ENCODE data around the gene OR9A2. TPM values are rescaled to one million over a fixed set of nuclear protein-coding genes. Genes with fewer than 3 reads are reported as not detected.
A peak's percentile ranks its signal among the peaks of the same experiment; 100 is the strongest.

OR9A2 gene
- total and polyA plus RNA-seq, 4 donors = 0.82 TPM; not detected in 3

DNA sequence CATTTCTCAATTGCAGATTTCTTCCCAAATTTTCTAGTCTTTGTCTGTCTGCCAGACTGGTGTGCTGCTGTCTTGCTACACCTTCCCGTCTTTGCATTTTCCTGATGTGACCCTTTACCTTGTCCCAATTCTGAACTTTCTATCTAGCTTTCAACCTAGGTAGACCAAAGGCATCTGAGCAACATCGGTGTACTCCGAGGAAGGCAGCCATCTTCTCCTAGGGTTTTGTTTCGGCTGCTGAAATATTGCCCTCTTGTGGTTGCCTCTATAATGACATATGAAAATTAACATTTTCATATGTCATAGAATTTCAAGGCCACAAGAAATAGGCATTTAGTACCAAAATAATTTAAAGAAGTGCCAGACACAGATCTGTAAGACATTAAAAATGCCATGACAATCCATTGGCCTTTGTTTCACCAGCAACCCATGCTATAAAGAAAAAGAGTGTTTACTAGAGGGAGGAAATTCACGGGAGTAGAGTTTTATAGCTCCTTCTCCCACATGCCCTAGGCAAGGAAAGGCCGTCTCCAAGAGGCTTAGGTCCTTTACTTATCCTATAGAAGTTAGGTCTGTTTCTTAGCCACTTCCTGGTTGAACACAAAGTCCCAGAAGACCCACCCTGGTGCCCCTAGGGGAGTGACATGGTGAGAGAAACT lies 23.4 kb downstream of the OR9A2 start:
- H3K4me3 ChIP-seq = no peak overlapping the region
- no peaks in the 10 kb centered on the region for H3K9me3 ChIP-seq (ENCODE audit: control insufficient read depth in 4 of 4, insufficient read depth in 3 of 4, low read length in 3 of 4)
- WGBS, 2 donors = 34% methylated on average over 6 of the region's 6 CpGs
- no peak overlapping the region for H3K27ac ChIP-seq (ENCODE audit: low read depth in 1 of 2, low read length in 1 of 2)
- peaks cover 0 to 6% (median 3%) of the 10 kb centered on the region in 3 donors for H3K27me3 ChIP-seq (ENCODE audit: control insufficient read depth in 3 of 3, insufficient read depth in 3 of 3, low read length in 2 of 3)
- DNase-seq = peak in 2 of 3 donors; percentile 60 to 69
- peak; percentile 78 for ATAC-seq (ENCODE audit: insufficient read depth, low FRiP score)
- TF ChIP-seq, protein P1, sequence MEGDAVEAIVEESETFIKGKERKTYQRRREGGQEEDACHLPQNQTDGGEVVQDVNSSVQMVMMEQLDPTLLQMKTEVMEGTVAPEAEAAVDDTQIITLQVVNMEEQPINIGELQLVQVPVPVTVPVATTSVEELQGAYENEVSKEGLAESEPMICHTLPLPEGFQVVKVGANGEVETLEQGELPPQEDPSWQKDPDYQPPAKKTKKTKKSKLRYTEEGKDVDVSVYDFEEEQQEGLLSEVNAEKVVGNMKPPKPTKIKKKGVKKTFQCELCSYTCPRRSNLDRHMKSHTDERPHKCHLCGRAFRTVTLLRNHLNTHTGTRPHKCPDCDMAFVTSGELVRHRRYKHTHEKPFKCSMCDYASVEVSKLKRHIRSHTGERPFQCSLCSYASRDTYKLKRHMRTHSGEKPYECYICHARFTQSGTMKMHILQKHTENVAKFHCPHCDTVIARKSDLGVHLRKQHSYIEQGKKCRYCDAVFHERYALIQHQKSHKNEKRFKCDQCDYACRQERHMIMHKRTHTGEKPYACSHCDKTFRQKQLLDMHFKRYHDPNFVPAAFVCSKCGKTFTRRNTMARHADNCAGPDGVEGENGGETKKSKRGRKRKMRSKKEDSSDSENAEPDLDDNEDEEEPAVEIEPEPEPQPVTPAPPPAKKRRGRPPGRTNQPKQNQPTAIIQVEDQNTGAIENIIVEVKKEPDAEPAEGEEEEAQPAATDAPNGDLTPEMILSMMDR (IDR thresholded peaks at IDR 0.05; ENCODE audit: control extremely low read depth, extremely low read depth) = peak; percentile 52
- H3K36me3 ChIP-seq (ENCODE audit: control insufficient read depth in 4 of 4, insufficient read depth in 4 of 4, low read length in 4 of 4) = no peaks in the 10 kb centered on the region
- H3K4me1 ChIP-seq (ENCODE audit: control insufficient read depth in 5 of 5, insufficient read depth in 5 of 5, low read length in 5 of 5) = peaks cover 0 to 2% (median 0%) of the 10 kb centered on the region in 5 donors
- no peak overlapping the region for H3K9ac ChIP-seq (ENCODE audit: insufficient read depth in 1 of 2, low read length in 2 of 2)

DNA sequence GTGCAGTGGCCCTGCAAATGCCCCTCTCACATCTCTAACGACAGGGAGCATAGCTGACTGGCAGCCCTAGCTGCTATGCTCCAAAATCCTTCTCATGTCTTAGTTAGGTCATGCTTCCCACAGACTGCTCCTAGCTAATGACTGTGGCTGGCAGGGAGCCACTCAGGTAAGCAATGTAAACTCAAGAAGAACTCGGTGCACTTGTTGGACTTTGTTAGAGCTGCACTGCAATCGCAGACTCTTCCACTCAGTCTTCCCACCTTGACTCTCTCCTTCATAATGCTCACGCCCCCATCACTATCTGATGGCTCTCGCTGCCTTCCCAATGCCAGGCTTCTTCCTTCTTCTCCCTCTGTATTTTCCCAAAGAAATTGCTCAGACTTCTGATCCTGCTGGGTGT lies 24.0 kb downstream of the OR9A2 start:
- Histone ChIP-seq H3K36me3 (ENCODE audit: control insufficient read depth in 4 of 4, insufficient read depth in 4 of 4, low read length in 4 of 4) (no peaks in the 10 kb centered on the region), H3K9me3 (ENCODE audit: control insufficient read depth in 4 of 4, insufficient read depth in 3 of 4, low read length in 3 of 4) (no peaks in the 10 kb centered on the region), H3K4me3 (no peak overlapping the region), H3K27me3 (ENCODE audit: control insufficient read depth in 3 of 3, insufficient read depth in 3 of 3, low read length in 2 of 3) (peaks cover 0 to 6% (median 0%) of the 10 kb centered on the region in 3 donors), H3K4me1 (ENCODE audit: control insufficient read depth in 5 of 5, insufficient read depth in 5 of 5, low read length in 5 of 5) (peaks cover 0 to 2% (median 0%) of the 10 kb centered on the region in 5 donors), H3K27ac (ENCODE audit: low read depth in 1 of 2, low read length in 1 of 2) (no peak overlapping the region), H3K9ac (ENCODE audit: insufficient read depth in 1 of 2, low read length in 2 of 2) (no peak overlapping the region)
- TF ChIP-seq, protein P1 (IDR thresholded peaks at IDR 0.05; ENCODE audit: control extremely low read depth, extremely low read depth) = no peak
- WGBS, 2 donors = 75 to 84% methylated on average over 5 of the region's 5 CpGs
- peak in 2 of 3 donors; percentile 16 to 42 for DNase-seq
- no peak for ATAC-seq (ENCODE audit: insufficient read depth, low FRiP score)

GRCh38 chr7:143002106-143002505 lies 24.8 kb downstream of the OR9A2 start:
- Histone ChIP-seq H3K4me3 (no peak overlapping the region), H3K4me1 (ENCODE audit: control insufficient read depth in 5 of 5, insufficient read depth in 5 of 5, low read length in 5 of 5) (peaks cover 0 to 2% (median 0%) of the 10 kb centered on the region in 5 donors), H3K27me3 (ENCODE audit: control insufficient read depth in 3 of 3, insufficient read depth in 3 of 3, low read length in 2 of 3) (peaks cover 0 to 6% (median 0%) of the 10 kb centered on the region in 3 donors), H3K9ac (ENCODE audit: insufficient read depth in 1 of 2, low read length in 2 of 2) (no peak overlapping the region), H3K36me3 (ENCODE audit: control insufficient read depth in 4 of 4, insufficient read depth in 4 of 4, low read length in 4 of 4) (no peaks in the 10 kb centered on the region), H3K9me3 (ENCODE audit: control insufficient read depth in 4 of 4, insufficient read depth in 3 of 4, low read length in 3 of 4) (no peaks in the 10 kb centered on the region), H3K27ac (ENCODE audit: low read depth in 1 of 2, low read length in 1 of 2) (no peak overlapping the region)
- ATAC-seq (ENCODE audit: insufficient read depth, low FRiP score) (no peak), DNase-seq (peak in 2 of 3 donors; percentile 29 to 32)
- WGBS, 2 donors = 48 to 54% methylated on average over 3 of the region's 3 CpGs
- TF ChIP-seq, protein P1 (IDR thresholded peaks at IDR 0.05; ENCODE audit: control extremely low read depth, extremely low read depth) = no peak
